HepG2 (cell line): ENCODE data around the gene NT5DC4. TPM values are rescaled to one million over a fixed set of nuclear protein-coding genes. Genes with fewer than 3 reads are reported as not detected.

Experiments
- CENPT ChIP-seq: sonication (generic); formaldehyde crosslinking; IDR thresholded peaks from 2 replicates; pipeline ENCODE4 v1.8.0; 2022; ENCODE audit warnings: low read depth, mild to moderate bottlenecking, moderate library complexity, missing genetic modification reagents
- ETV5 ChIP-seq: IDR thresholded peaks from 2 replicates; pipeline ENCODE4 v1.6.1; 2018; ENCODE audit warnings: missing biosample characterization, missing genetic modification reagents, inconsistent platforms, borderline replicate concordance
- FOSL2 ChIP-seq: sonication (generic); formaldehyde crosslinking; IDR thresholded peaks from 2 replicates; pipeline ENCODE4 v1.4.0; 2020; ENCODE audit warnings: missing genetic modification reagents
- KLF9 ChIP-seq: IDR thresholded peaks from 2 replicates; pipeline ENCODE4 v1.6.1; 2016; ENCODE audit warnings: low read depth
- MED1 ChIP-seq: sonication (generic); formaldehyde crosslinking; IDR thresholded peaks from 2 replicates; pipeline ENCODE4 v1.4.0; 2020; ENCODE audit warnings: missing genetic modification reagents
- MIER3 ChIP-seq: IDR thresholded peaks from 2 replicates; pipeline ENCODE4 v1.6.1; 2016; ENCODE audit warnings: missing compliant biosample characterization, borderline replicate concordance
- NFE2L2 ChIP-seq: fragments of 150-350 bp; IDR thresholded peaks from 2 replicates; pipeline ENCODE4 v1.6.1; 2014; ENCODE audit warnings: low read length
- NRL ChIP-seq: sonication (generic); formaldehyde crosslinking; IDR thresholded peaks from 2 replicates; pipeline ENCODE4 v1.5.0; 2020; ENCODE audit warnings: missing genetic modification reagents, mild to moderate bottlenecking, moderate library complexity, borderline replicate concordance
- PCBP2 ChIP-seq: fragments of 200-400 bp; formaldehyde crosslinking; optimal IDR thresholded peaks from 2 replicates; pipeline ENCODE3; 2018; ENCODE audit warnings: low read length, low read depth; ENCODE audit not compliant: poor library complexity, severe bottlenecking
- PHF20 ChIP-seq: sonication (generic); formaldehyde crosslinking; IDR thresholded peaks from 2 replicates; pipeline ENCODE4 v1.5.0; 2020; ENCODE audit warnings: mild to moderate bottlenecking, missing genetic modification reagents
- PHF21A ChIP-seq: sonication (generic); formaldehyde crosslinking; IDR thresholded peaks from 2 replicates; pipeline ENCODE4 v1.5.0; 2020; ENCODE audit warnings: mild to moderate bottlenecking, missing genetic modification reagents
- PHF5A ChIP-seq: IDR thresholded peaks from one replicate; pipeline ENCODE4 v1.6.1; 2018; ENCODE audit warnings: low read depth, missing genetic modification reagents; ENCODE audit not compliant: unreplicated experiment
- RARA ChIP-seq: IDR thresholded peaks from 2 replicates; pipeline ENCODE4 v1.6.1; 2016; ENCODE audit warnings: missing genetic modification reagents, missing compliant biosample characterization
- SALL1 ChIP-seq: sonication (generic); formaldehyde crosslinking; IDR thresholded peaks from 2 replicates; pipeline ENCODE4 v1.8.0; 2022; ENCODE audit warnings: mild to moderate bottlenecking, missing genetic modification reagents
- SOX13 ChIP-seq, 3 experiments: fragments of 450-650 bp in 1 of 3; sonication (generic) in 1 of 3; formaldehyde crosslinking in 1 of 3; IDR thresholded peaks in 2 of 3; conservative IDR thresholded peaks in 1 of 3; 2 replicates each; pipeline versions ENCODE4 v1.5.0 to v1.6.1; 2016 to 2020; ENCODE audit warnings: antibody characterized with exemption in 1 of 3, mild to moderate bottlenecking in 1 of 3, missing compliant biosample characterization in 1 of 3, missing genetic modification reagents in 1 of 3, moderate library complexity in 1 of 3
- SOX5 ChIP-seq: IDR thresholded peaks from 2 replicates; pipeline ENCODE4 v1.6.1; 2016; ENCODE audit warnings: borderline replicate concordance
- SP4 ChIP-seq: sonication (generic); formaldehyde crosslinking; IDR thresholded peaks from 2 replicates; pipeline ENCODE4 v1.8.1; 2023; ENCODE audit warnings: mild to moderate bottlenecking, missing genetic modification reagents
- ZFP41 ChIP-seq: sonication (generic); formaldehyde crosslinking; IDR thresholded peaks from 2 replicates; pipeline ENCODE4 v1.4.0; 2020; ENCODE audit warnings: mild to moderate bottlenecking, missing genetic modification reagents, borderline replicate concordance
- ZFY ChIP-seq: sonication (generic); formaldehyde crosslinking; IDR thresholded peaks from 2 replicates; pipeline ENCODE4 v1.4.0; 2020; ENCODE audit warnings: missing genetic modification reagents
- ZNF562 ChIP-seq: sonication (generic); formaldehyde crosslinking; IDR thresholded peaks from 2 replicates; pipeline ENCODE4 v1.8.0; 2022; ENCODE audit warnings: missing genetic modification reagents, borderline replicate concordance
- polyA plus RNA-seq, 8 experiments: library from polyadenylated mRNA; depleted of rRNA in 3 of 8; stranded (reverse) in 7 of 8; unstranded in 1 of 8; fragments of >200 nt; fragmentation: Illumina TruSeq in 4 of 8; extraction: Trizol in 4 of 8; gene quantifications; 2 replicates each; pipeline versions ENCODE4 v1.2.1 to v1.2.3, GENCODE V29; 2011 to 2016; ENCODE audit warnings: low read depth in 4 of 8, missing spikeins in 1 of 8, mixed read lengths in 1 of 8; ENCODE audit not compliant: insufficient read depth in 1 of 8
- total RNA-seq, 5 experiments: library from RNA; depleted of rRNA; stranded (reverse); fragments of >200 nt; fragmentation: Illumina TruSeq; extraction: Trizol; gene quantifications; 2 replicates each; pipeline ENCODE4 v1.2.3, GENCODE V29; 2016; ENCODE audit warnings: low read depth in 1 of 5
- TF ChIP-seq, protein P1 (sequence below): sonication (generic); formaldehyde crosslinking; IDR thresholded peaks from 2 replicates; pipeline ENCODE4 v1.4.0; 2020; ENCODE audit warnings: missing genetic modification reagents
- TF ChIP-seq, protein P2 (sequence below): sonication (generic); formaldehyde crosslinking; IDR thresholded peaks from 2 replicates; pipeline ENCODE4 v1.4.0; 2020; ENCODE audit warnings: missing genetic modification reagents
- TF ChIP-seq, protein P3 (sequence below): IDR thresholded peaks from 2 replicates; pipeline ENCODE4 v1.6.1; 2012; ENCODE audit warnings: inconsistent platforms
- TF ChIP-seq, protein P4 (sequence below): sonication (generic); formaldehyde crosslinking; IDR thresholded peaks from 2 replicates; pipeline ENCODE4 v1.8.1; 2023; ENCODE audit warnings: mild to moderate bottlenecking, inconsistent platforms, moderate library complexity, missing genetic modification reagents, borderline replicate concordance

The NT5DC4 gene
- total and polyA plus RNA-seq, 2 of the 13 experiments (the other 11 are each of a cell fraction or from before 2014, with no cell fraction given) = 0.04 to 4.2 TPM

DNA sequence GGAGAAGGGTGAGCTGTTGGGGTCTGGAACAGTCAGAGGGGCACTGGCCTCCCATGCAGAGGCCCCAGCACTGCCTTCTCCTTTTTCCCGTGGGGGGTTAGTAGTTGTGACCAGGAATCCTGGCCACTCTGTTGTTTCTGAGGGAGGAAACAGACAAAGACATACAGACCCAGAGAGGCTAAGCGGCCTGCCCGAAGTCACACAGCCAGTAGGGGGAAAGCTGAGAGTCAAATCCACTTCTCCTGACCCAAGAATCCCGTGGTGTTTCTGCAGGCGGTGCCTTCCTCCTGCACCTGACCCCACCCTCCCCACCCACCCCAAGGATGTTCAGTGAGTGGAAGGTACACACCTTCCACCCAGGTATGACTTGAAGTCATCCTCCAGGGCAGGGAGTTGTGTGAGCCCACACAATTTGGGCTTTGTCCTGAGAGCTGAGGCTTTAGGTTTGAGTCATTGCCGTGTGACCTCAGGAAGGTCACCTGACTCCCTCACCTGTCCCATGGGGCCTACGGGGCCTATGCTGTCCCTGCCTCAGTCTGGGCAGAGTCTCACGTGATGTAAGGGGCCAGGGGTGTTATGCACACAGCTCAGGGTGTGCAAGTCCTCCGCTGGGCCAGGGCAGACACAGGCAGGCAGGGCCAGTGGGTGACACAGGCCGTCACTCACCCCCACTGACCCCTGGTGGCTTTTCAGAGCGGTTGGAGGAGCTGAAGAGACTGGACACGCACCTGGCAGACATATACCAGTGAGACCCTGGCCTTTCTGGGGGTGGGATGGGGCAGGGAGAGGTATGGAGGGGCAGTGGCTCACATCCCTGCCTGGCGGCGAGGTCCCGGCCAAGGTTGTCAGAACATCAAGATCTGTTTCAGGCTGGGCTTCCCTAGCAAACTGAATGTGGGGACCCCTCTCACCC, 5.0 kb downstream of the NT5DC4 start (continued):
- TF ChIP-seq, protein P1, sequence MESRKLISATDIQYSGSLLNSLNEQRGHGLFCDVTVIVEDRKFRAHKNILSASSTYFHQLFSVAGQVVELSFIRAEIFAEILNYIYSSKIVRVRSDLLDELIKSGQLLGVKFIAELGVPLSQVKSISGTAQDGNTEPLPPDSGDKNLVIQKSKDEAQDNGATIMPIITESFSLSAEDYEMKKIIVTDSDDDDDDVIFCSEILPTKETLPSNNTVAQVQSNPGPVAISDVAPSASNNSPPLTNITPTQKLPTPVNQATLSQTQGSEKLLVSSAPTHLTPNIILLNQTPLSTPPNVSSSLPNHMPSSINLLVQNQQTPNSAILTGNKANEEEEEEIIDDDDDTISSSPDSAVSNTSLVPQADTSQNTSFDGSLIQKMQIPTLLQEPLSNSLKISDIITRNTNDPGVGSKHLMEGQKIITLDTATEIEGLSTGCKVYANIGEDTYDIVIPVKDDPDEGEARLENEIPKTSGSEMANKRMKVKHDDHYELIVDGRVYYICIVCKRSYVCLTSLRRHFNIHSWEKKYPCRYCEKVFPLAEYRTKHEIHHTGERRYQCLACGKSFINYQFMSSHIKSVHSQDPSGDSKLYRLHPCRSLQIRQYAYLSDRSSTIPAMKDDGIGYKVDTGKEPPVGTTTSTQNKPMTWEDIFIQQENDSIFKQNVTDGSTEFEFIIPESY (CRISPR knock-in tag) = 0 out of 2 replicates have a peak, but pooled peaks have one; percentile 14
- peak; percentile 74; the same call in 1 of the 2 replicates for TF ChIP-seq ZFY
- no peak for TF ChIP-seq MIER3 (CRISPR knock-in tag)
- TF ChIP-seq, protein P2, sequence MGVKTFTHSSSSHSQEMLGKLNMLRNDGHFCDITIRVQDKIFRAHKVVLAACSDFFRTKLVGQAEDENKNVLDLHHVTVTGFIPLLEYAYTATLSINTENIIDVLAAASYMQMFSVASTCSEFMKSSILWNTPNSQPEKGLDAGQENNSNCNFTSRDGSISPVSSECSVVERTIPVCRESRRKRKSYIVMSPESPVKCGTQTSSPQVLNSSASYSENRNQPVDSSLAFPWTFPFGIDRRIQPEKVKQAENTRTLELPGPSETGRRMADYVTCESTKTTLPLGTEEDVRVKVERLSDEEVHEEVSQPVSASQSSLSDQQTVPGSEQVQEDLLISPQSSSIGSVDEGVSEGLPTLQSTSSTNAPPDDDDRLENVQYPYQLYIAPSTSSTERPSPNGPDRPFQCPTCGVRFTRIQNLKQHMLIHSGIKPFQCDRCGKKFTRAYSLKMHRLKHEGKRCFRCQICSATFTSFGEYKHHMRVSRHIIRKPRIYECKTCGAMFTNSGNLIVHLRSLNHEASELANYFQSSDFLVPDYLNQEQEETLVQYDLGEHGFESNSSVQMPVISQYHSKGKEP (CRISPR knock-in tag) = 0 out of 2 replicates have a peak, but pooled peaks have one; percentile 4
- no peak for TF ChIP-seq NRL (CRISPR knock-in tag)
- peak; percentile 22; the same call in 1 of the 2 replicates for TF ChIP-seq MED1 (CRISPR knock-in tag)
- 0 out of 2 replicates have a peak, but pooled peaks have one; percentile 10 for TF ChIP-seq PHF20
- no peak for TF ChIP-seq ZNF562 (CRISPR knock-in tag)
- TF ChIP-seq SOX5 = 0 out of 2 replicates have a peak, but pooled peaks have one; percentile 34
- 0 out of 2 replicates have a peak, but pooled peaks have one; percentile 3 for TF ChIP-seq SP4
- no peak for TF ChIP-seq PHF5A (CRISPR knock-in tag)
- TF ChIP-seq, protein P3, sequence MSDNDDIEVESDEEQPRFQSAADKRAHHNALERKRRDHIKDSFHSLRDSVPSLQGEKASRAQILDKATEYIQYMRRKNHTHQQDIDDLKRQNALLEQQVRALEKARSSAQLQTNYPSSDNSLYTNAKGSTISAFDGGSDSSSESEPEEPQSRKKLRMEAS = peak; percentile 52; the same call in 1 of the 2 replicates
- 0 out of 2 replicates have a peak, but pooled peaks have one; percentile 31 for TF ChIP-seq ETV5 (CRISPR knock-in tag)
- TF ChIP-seq RARA (CRISPR knock-in tag) = peak; percentile 45; the same call in 1 of the 2 replicates
- no peak for TF ChIP-seq NFE2L2
- peak; percentile 49; the same call in 1 of the 2 replicates for TF ChIP-seq SALL1 (CRISPR knock-in tag)
- TF ChIP-seq PHF21A (CRISPR knock-in tag) = 0 out of 2 replicates have a peak, but pooled peaks have one; percentile 40
- TF ChIP-seq PCBP2 = no peak
- peak; percentile 61; the same call in 1 of the 2 replicates for TF ChIP-seq CENPT
- TF ChIP-seq FOSL2 = peak; percentile 81
- TF ChIP-seq, protein P4, sequence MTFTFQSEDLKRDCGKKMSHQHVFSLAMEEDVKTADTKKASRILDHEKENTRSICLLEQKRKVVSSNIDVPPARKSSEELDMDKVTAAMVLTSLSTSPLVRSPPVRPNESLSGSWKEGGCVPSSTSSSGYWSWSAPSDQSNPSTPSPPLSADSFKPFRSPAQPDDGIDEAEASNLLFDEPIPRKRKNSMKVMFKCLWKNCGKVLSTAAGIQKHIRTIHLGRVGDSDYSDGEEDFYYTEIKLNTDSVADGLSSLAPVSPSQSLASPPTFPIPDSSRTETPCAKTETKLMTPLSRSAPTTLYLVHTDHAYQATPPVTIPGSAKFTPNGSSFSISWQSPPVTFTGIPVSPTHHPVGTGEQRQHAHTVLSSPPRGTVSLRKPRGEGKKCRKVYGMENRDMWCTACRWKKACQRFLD (CRISPR knock-in tag) = peak; percentile 31; the same call in 1 of the 2 replicates
- 0 out of 2 replicates have a peak, but pooled peaks have one; percentile 12 for TF ChIP-seq ZFP41 (CRISPR knock-in tag)
- no peak for TF ChIP-seq KLF9 (CRISPR knock-in tag)
- TF ChIP-seq SOX13 (IDR thresholded peaks at IDR 0.05) = no peak; the same call in 1 of the 2 replicates
- peak in 1 of 2 experiments; percentile 30; a peak in 1 of 4 replicates for TF ChIP-seq SOX13 (CRISPR knock-in tag; conservative IDR thresholded peaks at IDR 0.05 in 1 of 2, IDR thresholded peaks at IDR 0.05 in 1 of 2)
